GM12878 (cell line): ENCODE data around the gene TOMM34. TPM values are rescaled to one million over a fixed set of nuclear protein-coding genes. Genes with fewer than 3 reads are reported as not detected.
A peak's percentile ranks its signal among the peaks of the same experiment; 100 is the strongest.

ENCODE experiments used
- ATAC-seq: fragments of 200-7000 bp; cut with Tn5 transposase; 3 replicates; pipeline ENCODE4 v1.9.1; 2020; ENCODE audit warnings: mild to moderate bottlenecking, moderate library complexity
- BruUV-seq: library from RNA; stranded (reverse); fragments of 400-500 nt; replicated peaks from 2 replicates; lab custom pipeline; 2021; lab: Mats Ljungman, UMichigan
- CTCF ChIA-PET: fragments of 300-600 bp; sonication (Branson Sonifier 250); formaldehyde crosslinking; extraction: SDS; loops from one replicate; lab custom pipeline; 2021; ENCODE audit warnings: inconsistent platforms; lab: Yijun Ruan, JAX
- POLR2A ChIA-PET: fragments of 350-600 bp; formaldehyde crosslinking; extraction: SDS; loops from one replicate; lab custom pipeline; 2021; ENCODE audit warnings: inconsistent platforms; lab: Charles Lee
- RAD21 ChIA-PET: fragments of 300-600 bp; sonication (Branson Sonifier 250); formaldehyde crosslinking; loops from one replicate; lab custom pipeline; 2023; ENCODE audit warnings: antibody characterized with exemption; ENCODE audit not compliant: unreplicated experiment; lab: Charles Lee
- SMC1A ChIA-PET: fragments of 300-600 bp; sonication (Branson Sonifier 250); formaldehyde crosslinking; loops from one replicate; lab custom pipeline; 2023; ENCODE audit not compliant: unreplicated experiment, uncharacterized antibody; lab: Charles Lee
- DNase-seq: peaks from one replicate; pipeline ENCODE4 v3.0.0-alpha.2; 2011; ENCODE audit warnings: low read depth, low spot score
- FAIRE-seq: peaks from 3 replicates; lab custom pipeline; 2011; peaks lifted over from hg19 to GRCh38; lab: Jason Lieb, UNC
- H2AFZ ChIP-seq: 2 replicates; pipeline ENCODE4 v1.6.0; 2011; ENCODE audit warnings: low read depth, low read length, control low read depth; ENCODE audit not compliant: control insufficient read depth
- H3K27ac ChIP-seq: 2 replicates; pipeline ENCODE4 v1.5.1; 2011; ENCODE audit warnings: control low read depth; ENCODE audit not compliant: control insufficient read depth, insufficient read depth
- H3K27me3 ChIP-seq, 2 experiments: replicated peaks in 1 of 2; 2 replicates each; pipeline versions ENCODE4 v1.6.0 to v1.6.1; 2011; ENCODE audit warnings: low read length in 1 of 2; ENCODE audit not compliant: control insufficient read depth in 2 of 2, insufficient read depth in 2 of 2
- H3K36me3 ChIP-seq, 2 experiments: 2 replicates each; pipeline ENCODE4 v1.5.1; 2011; ENCODE audit warnings: low read length in 1 of 2; ENCODE audit not compliant: control insufficient read depth in 2 of 2, insufficient read depth in 2 of 2
- H3K4me1 ChIP-seq: 2 replicates; pipeline ENCODE4 v1.6.1; 2011; ENCODE audit warnings: mild to moderate bottlenecking, low read length, moderate library complexity, mixed read lengths; ENCODE audit not compliant: control insufficient read depth, insufficient read depth
- H3K4me2 ChIP-seq: 2 replicates; pipeline ENCODE4 v1.6.0; 2011; ENCODE audit warnings: control low read depth; ENCODE audit not compliant: control insufficient read depth, insufficient read depth
- H3K4me3 ChIP-seq: fragments of 200-600 bp; sonication (generic); 2 replicates; pipeline ENCODE4 v1.5.1; 2016
- H3K79me2 ChIP-seq: 2 replicates; pipeline ENCODE4 v1.6.0; 2011; ENCODE audit warnings: low read length; ENCODE audit not compliant: control insufficient read depth, insufficient read depth
- H3K9ac ChIP-seq: 2 replicates; pipeline ENCODE4 v1.8.0; 2011; ENCODE audit warnings: low read length, control low read depth, mixed read lengths; ENCODE audit not compliant: control insufficient read depth, insufficient read depth
- H3K9me3 ChIP-seq: replicated peaks from 3 replicates; pipeline ENCODE4 v1.5.1; 2011; ENCODE audit warnings: mild to moderate bottlenecking, low read length; ENCODE audit not compliant: control insufficient read depth, insufficient read depth
- H4K20me1 ChIP-seq: 2 replicates; pipeline ENCODE4 v1.6.0; 2011; ENCODE audit not compliant: control insufficient read depth, insufficient read depth
- BHLHE40 ChIP-seq, 2 experiments: fragments of 450-650 bp in 1 of 2; IDR thresholded peaks; 2 replicates each; pipeline ENCODE4 v1.6.1; 2011 to 2017; ENCODE audit warnings: low read depth in 2 of 2, borderline replicate concordance in 1 of 2, improper control_type of control experiment in 1 of 2, low read length in 1 of 2, mild to moderate bottlenecking in 1 of 2
- CTCF ChIP-seq, 3 experiments: IDR thresholded peaks in 2 of 3; conservative IDR thresholded peaks in 1 of 3; 2 replicates each; pipeline ENCODE4 v1.5.1; 2011; ENCODE audit warnings: low read depth in 3 of 3, low read length in 3 of 3, mild to moderate bottlenecking in 3 of 3, control low read depth in 2 of 3, moderate library complexity in 2 of 3, inconsistent platforms in 1 of 3, mixed read lengths in 1 of 3; ENCODE audit not compliant: control insufficient read depth in 2 of 3, insufficient read depth in 1 of 3; ENCODE audit errors: extremely low read depth in 1 of 3
- ELK1 ChIP-seq: IDR thresholded peaks from 2 replicates; pipeline ENCODE4 v1.6.1; 2012; ENCODE audit warnings: low read depth, low read length, improper control_type of control experiment
- HCFC1 ChIP-seq: fragments of 150-350 bp; IDR thresholded peaks from 2 replicates; pipeline ENCODE4 v1.6.1; 2014; ENCODE audit warnings: low read length
- IRF3 ChIP-seq: fragments of 450-650 bp; IDR thresholded peaks from 2 replicates; pipeline ENCODE4 v1.6.1; 2014; ENCODE audit warnings: mild to moderate bottlenecking
- PKNOX1 ChIP-seq: fragments of 450-650 bp; IDR thresholded peaks from 2 replicates; pipeline ENCODE4 v1.6.1; 2016; ENCODE audit warnings: mild to moderate bottlenecking
- SMAD1 ChIP-seq: fragments of 450-650 bp; IDR thresholded peaks from 2 replicates; pipeline ENCODE4 v1.6.1; 2018; ENCODE audit warnings: mild to moderate bottlenecking, low read depth; ENCODE audit not compliant: partially characterized antibody
- SREBF2 ChIP-seq: IDR thresholded peaks from 2 replicates; pipeline ENCODE4 v1.6.1; 2012; ENCODE audit warnings: mild to moderate bottlenecking, low read length
- STAT1 ChIP-seq: fragments of 450-650 bp; conservative IDR thresholded peaks from 2 replicates; pipeline ENCODE4 v1.6.1; 2014; ENCODE audit warnings: antibody characterized with exemption, mild to moderate bottlenecking
- SUPT20H ChIP-seq: IDR thresholded peaks from 2 replicates; pipeline ENCODE4 v1.6.1; 2011; ENCODE audit warnings: low read depth, mild to moderate bottlenecking, low read length, moderate library complexity, borderline replicate concordance; ENCODE audit not compliant: control insufficient read depth
- in situ Hi-C: fragments of 300-500 bp; cut with MboI; formaldehyde crosslinking; loops from 9 replicates; pipeline ENCODE4 v1.14.3; 2018; ENCODE audit warnings: mixed read lengths
- intact Hi-C: fragments of 100-400 bp; cut with micrococcal nuclease; formaldehyde crosslinking; loops from one replicate; pipeline ENCODE4 v1.14.2; 2022; ENCODE audit not compliant: unreplicated experiment
- polyA plus RNA-seq, 11 experiments: library from polyadenylated mRNA; depleted of rRNA in 4 of 11; unstranded in 6 of 11; stranded (reverse) in 5 of 11; fragments of >200 nt; fragmentation: Nextera tagmentation in 4 of 11; fragmentation: Illumina TruSeq in 1 of 11; extraction: Ambion mirVana in 4 of 11; extraction: Trizol in 1 of 11; gene quantifications; 1 replicate in 1 of 11; 2 replicates in 10 of 11; pipeline versions ENCODE4 v1.2.1 to v1.2.3, GENCODE V29; 2011 to 2016; ENCODE audit warnings: inconsistent platforms in 2 of 11, missing spikeins in 2 of 11, low read depth in 1 of 11
- total RNA-seq, 4 experiments: library from RNA; depleted of rRNA in 3 of 4; stranded (reverse); fragments of >200 nt in 3 of 4; fragmentation: Illumina TruSeq in 1 of 4; extraction: Trizol in 1 of 4; gene quantifications; 2 replicates each; pipeline versions ENCODE4 v1.2.1 to v1.2.3, GENCODE V29; 2013 to 2021

TOMM34 gene
- total and polyA plus RNA-seq, 10 of the 15 experiments (the other 5 are each of a cell fraction or from before 2014, with no cell fraction given) = 14.0 to 73.8 (median 43.9) TPM

GRCh38 chr20:45008521-45009049 is 48.4 kb upstream of the TOMM34 start:
- no peaks in the 10 kb centered on the region for H3K4me1 ChIP-seq
- no peak for ATAC-seq
- DNase-seq = no peak
- H3K79me2 ChIP-seq = peaks cover 4% of the 10 kb centered on the region
- no peak overlapping the region for H3K27ac ChIP-seq
- no peak overlapping the region for H2AFZ ChIP-seq
- H3K9ac ChIP-seq = no peak overlapping the region
- CTCF ChIA-PET = interaction anchor here (0.9 kb wide), 1 partner anchor 87 kb away, joined by 3 read pairs; no protein-coding TSS in a partner anchor
- no peaks in the 10 kb centered on the region for H3K9me3 ChIP-seq
- intact Hi-C loops = no loop called here
- 0 out of 2 replicates have a peak, but pooled peaks cover 3% of the 10 kb centered on the region for H4K20me1 ChIP-seq
- H3K27me3 ChIP-seq = no peaks in the 10 kb centered on the region
- SMC1A ChIA-PET = no interaction called here
- no peak overlapping the region for H3K4me2 ChIP-seq
- no peak overlapping the region for H3K4me3 ChIP-seq
- TSS peak; percentile 25 for BruUV-seq
- TF ChIP-seq IRF3 = no peak
- TF ChIP-seq CTCF (IDR thresholded peaks at IDR 0.05 in 2 of 3, conservative IDR thresholded peaks at IDR 0.05 in 1 of 3; ENCODE audit: control insufficient read depth in 2 of 3, extremely low read depth in 1 of 3, insufficient read depth in 1 of 3, low read depth in 3 of 3, low read length in 3 of 3) = no peak
- TF ChIP-seq STAT1 = no peak
- no peak for TF ChIP-seq SMAD1
- no peak for TF ChIP-seq PKNOX1
- no peak for TF ChIP-seq SREBF2
- no peak for TF ChIP-seq ELK1
- no peak for TF ChIP-seq SUPT20H
- no peak for TF ChIP-seq HCFC1
- TF ChIP-seq BHLHE40 (IDR thresholded peaks at IDR 0.05; ENCODE audit: borderline replicate concordance in 1 of 2, low read depth in 2 of 2, low read length in 1 of 2) = no peak
- in situ Hi-C loops = no loop called here
- RAD21 ChIA-PET = no interaction called here
- peaks cover 2 to 29% of the 10 kb centered on the region in 2 experiments for H3K36me3 ChIP-seq
- POLR2A ChIA-PET = no interaction called here
- no peak for FAIRE-seq
